NCI-H345 (cell line): ENCODE measurements around the gene PGRMC2.
A peak's percentile ranks its signal among the peaks of the same experiment; 100 is the strongest.

Experiments
- DNase-seq: peaks from one replicate; lab custom pipeline; 2025; lab: John Stamatoyannopoulos, UW

The PGRMC2 gene, protein sequence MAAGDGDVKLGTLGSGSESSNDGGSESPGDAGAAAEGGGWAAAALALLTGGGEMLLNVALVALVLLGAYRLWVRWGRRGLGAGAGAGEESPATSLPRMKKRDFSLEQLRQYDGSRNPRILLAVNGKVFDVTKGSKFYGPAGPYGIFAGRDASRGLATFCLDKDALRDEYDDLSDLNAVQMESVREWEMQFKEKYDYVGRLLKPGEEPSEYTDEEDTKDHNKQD

DNA sequence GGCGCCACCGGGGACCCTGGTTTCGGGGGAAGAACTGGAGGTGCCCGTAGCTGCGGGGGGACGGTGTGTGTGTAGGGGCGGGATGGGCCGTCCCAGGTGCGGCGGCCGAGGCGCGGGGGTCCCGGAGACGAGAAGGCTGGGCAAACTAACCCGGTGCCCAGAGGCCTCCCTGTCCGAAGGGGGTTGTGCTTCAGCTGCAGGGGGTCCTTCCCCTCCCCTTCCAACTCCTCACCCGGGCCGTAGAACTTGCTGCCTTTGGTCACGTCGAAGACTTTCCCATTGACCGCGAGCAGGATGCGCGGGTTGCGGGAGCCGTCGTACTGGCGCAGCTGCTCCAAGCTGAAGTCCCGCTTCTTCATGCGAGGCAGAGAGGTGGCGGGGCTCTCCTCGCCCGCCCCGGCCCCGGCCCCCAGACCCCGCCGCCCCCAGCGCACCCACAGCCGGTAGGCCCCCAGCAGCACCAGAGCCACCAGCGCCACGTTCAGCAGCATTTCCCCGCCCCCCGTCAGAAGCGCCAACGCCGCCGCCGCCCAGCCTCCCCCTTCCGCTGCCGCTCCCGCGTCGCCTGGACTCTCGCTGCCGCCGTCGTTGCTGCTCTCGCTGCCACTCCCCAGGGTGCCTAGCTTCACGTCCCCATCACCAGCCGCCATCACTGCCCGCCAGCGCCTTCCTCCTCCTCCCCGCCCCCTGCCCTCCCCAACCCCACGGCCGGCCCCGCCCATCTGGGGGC lies at the start of gene PGRMC2:
TSS of gene PGRMC2 (minus strand) at position 673 of the 730 bp plus-strand sequence. CDS start at position 650, 23 bp downstream.
- peak; percentile 21 for DNase-seq

DNA sequence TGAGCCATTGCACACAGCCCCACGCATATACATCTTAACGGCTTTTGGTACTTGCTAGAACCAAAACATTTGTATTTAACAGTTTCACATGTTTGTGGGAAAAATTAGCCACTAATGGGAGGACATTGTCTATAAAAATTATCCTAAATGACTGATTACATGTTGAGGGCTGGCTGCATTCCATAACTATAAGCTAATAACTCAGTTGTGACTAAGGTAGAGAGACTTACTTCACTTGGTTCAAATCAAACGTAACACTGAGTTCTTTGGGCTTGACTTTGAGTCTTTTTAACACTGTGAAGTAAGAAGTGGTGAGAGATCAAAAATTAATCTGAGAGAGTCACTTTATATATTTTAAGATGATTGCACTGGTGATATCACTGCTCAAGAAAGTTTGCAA lies 47.9 kb upstream of the PGRMC2 start:
- no peak for DNase-seq

DNA sequence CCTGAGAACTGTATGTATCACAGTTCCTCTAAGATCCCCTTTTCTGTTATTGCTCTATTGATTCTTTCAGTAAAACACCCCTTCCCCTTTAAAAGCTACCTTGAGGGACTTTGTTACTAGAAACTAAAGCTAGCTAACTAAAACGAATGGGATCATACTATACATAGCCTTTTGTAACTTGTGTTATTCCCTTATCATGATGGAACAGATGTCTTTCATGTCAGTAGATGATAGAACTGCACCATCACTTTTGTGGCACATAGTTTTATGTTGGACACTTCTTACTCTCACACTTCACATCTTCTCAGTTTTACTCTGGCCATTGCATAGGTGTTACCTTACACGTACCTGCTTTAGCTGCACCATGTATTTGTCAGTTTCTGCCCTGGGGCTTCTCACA lies 46.6 kb upstream of the PGRMC2 start:
- no peak for DNase-seq

DNA sequence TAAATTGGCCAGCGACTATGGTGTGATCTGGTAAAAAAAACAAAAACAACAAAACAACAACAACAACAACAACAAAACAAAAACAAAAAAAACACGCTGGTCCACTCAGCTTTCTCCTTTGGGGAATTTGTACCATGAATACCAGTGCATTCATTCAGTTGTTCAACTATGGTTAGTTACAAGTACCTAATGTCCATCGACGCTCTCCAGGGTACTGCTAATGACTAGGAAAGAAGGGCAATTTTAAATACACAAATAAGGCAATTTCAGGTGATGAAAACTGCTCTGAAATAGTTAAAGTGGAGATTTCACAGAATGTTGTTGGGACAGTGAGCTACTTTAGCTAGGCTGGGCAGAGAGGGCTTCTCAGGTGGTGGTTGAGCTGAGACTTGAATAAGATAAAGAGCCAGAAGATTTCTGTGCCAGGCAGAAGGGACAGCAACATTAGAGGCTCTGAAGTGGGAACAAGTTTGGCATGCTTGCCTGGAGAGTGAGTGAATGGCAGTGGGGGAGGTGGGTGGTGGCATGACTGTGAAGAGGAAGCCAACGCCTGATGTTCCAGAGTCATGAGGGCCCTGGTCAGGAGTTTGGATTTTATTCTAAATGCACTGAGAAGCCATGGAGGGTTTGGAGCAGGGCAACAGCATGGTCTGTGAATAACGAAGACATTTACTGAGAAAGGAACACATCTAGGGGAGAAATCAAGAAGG lies 45.9 kb upstream of the PGRMC2 start:
- DNase-seq, result no peak

DNA sequence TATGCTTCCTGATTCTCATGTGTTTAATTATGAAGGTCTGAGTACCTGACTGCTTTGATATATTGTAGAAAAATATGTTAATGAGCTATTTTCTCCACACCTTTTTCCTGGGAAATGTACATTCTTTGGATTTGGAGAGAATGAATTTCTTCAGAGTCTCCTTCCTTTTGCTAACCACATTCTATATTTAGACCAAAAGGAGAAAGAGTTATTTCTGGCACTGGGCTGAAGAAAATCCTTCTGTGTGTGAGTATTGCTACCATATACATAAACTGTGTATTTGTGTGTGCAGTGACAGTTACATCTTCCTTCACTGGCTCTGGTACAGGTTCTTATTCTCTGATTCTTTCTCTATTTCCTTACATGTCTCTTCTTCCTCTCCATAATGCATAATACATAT lies 44.5 kb upstream of the PGRMC2 start:
- DNase-seq, result no peak

DNA sequence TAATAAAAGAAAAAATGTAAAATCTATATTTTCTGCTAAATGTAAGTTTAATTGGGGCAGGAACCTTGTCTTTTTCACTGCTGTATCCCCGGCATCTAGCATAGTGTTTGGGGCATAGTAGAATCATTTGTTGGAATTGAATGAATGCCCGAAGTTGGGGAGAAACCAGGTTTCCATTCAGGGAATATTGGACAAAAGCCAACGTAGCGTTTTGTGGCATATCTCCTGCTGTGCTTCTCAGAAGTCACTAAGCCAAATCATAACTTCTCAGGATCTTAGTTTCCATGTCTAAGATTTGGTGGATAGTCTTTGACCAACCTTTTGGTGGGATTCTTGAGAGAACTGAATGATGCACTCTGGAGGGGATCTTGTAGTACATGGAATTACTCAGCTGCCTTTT lies 42.0 kb upstream of the PGRMC2 start:
- no peak for DNase-seq

DNA sequence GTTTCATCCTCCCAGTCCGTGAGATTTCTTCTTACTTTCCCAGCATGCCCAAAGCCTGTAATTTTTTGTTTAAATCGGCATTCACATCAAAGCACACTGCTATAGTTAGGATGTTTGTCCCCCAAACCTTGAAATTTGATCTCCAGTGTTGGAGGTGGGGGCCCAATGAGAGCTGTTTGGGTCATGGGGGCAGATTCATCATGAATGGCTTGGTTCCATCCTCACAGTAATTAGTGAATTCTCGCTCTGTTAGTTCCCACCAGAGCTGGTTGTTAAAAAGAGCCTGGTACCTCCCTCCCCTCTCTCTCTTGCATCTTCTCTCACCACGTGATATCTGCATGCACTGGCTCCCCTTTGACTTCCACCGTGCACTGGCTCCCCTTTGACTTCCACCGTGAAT lies 40.5 kb upstream of the PGRMC2 start:
- DNase-seq, result no peak

DNA sequence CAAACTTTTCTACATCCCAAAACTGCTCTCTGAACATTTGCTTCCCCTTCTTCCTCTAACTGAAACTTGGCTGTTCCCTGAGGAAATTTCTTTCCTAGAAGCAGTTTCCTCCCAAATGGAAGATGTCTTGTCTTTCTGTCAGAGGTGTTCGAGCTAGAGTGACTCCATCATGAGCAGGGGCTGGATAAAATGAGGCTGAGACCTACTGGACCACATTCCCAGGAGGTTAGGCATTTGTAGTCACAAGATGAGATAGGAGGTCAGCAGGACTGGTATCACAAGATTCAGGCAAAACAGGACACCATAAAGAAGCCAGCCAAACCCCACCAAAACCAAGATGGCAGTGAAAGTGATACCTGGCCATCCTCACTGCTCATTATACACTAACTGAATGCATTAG lies 35.8 kb upstream of the PGRMC2 start:
- DNase-seq, result no peak

DNA sequence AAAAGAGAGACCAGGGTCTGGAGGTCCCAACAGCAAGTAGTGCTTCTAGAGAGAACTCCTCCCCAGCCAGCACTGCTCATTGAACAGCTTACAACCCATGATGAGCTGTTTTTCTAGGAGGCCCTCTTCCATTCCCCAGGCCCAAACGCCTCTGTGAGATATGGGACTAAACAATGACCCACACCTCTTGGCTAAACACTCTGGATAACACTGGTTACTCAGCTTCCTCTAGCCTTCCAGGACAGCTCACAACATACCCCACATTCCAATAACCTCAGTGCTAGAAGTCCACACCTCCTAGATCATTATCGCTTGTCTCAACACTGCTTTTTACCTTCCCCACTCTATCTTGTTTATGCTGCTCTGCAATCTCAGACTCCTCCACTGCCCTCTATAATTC lies 35.4 kb upstream of the PGRMC2 start:
- DNase-seq, result no peak

DNA sequence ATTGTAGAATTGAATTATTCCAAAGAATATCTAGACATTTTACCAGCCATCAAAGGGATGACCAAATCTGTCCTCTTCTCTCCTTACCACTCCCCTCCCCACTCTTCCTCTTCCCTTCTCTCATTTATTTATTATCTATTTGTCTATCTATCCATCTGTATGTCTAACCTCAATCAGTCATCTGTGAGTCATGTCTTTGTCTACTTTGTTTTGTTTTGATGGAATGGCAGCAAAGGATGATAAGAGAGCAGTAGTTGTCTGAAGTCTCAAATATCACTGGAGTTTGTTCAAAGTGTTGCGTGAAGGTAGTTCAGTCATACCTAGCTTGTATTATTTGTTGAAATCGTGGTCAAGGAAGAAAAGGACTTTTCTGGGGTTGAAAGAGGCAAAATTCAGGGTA lies 34.7 kb upstream of the PGRMC2 start:
- DNase-seq, result no peak

DNA sequence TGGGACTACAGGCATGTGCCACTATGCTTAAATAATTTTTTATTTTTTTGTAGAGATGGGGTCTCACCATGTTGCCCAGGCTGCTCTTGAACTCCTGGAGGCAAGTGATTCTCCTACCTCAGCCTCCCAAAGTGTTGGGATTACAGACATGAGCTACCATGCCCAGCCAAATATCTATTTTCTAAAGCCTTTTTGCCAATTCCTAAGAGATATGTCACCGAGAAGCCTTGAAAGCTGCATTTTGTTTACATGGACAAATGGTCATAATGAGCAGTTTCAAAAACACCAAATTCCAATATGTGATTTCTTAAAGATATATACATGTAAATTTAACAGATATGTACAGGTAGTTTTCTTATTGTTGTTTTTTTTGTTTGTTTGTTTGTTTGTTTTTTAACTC lies 33.0 kb upstream of the PGRMC2 start:
- DNase-seq, result no peak

DNA sequence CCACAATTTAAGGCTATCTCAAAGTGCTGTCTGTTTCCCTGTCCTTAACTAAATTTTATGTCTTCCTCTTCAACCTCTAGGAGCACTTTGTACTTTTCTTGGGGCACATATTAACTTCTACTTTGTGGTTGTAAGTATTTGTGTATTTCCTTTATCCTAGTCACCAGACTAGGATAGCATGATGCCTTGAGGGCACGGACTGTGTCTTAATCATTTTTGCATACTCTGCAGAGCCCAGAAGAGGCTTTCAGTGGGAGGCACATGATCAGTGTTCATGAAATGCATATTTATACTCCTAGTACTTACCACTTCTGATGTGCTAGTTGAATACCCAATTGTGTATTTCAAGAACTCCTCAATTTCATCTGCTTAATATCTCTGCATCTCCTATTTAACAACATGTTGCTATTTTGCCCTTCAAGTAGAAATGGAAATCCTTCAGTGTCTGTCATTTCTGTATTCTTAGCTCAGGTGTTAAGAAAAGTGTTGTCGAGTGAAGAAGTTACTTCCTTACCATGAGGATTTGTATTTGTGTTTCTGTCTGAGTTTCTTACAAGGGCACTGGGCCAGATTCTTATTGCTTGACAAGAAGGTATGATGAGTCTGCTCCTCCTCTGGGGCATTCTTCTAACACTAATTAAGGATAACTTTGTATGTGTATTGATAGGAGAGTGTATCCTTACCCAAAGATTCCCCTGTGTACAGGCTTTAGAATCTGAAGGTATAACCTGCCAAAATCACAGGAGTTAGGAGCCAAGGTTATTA lies 28.3 kb upstream of the PGRMC2 start:
- DNase-seq, result no peak

DNA sequence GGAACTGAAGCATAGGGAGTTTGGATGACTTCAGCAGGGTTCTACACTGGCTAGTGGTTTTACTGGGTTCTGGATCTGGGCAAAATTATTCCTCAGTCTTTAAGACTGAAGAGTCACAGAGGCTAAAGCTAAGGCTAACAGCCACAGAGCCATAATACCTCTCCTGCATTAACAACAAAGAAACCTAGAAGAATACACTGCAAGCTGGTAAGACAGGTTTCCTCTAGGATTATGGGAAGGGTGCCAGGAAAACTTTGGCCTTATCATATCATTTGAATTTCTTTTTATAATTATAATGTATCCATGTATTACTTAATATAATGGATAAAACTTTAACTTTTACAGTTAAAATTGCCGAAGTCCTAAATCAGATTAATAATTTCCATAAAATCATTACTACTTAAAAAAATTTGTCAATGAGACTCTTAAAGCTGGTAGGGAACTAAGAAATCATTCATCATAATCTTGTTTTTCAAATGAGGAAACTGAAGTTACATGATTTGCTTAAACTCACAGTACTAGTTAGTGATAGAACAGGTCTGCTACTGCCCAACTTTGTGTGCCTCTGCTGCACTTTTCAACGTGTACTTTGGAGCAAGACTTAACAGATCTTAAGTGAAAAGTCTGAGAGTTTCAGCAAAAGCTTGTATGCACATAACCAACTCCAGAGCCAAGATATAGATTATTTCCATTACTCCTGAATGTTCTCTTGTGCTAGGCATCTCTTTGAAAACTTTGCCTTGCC lies 24.2 kb upstream of the PGRMC2 start:
- DNase-seq, result no peak

DNA sequence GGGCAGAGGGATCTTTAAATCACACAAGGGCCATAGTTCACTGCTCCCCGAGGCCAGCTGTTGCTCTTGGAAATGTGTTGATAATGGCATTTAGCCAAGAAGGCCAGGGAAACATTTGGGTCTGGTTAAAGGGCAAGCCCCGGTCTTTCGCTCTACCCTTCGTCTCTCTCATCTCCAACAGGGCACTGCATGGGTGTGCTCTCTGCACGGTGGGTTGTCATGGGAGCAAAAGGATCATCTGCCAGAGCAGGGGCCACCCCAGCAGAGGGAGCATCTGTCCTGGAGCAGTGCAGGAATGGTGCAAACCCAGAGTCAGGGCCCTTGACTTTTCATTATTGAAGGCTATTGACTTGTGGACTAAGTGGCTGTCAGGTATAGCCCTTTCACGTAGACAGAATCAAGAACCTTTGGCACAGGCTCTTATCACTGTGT lies 22.7 kb upstream of the PGRMC2 start:
- DNase-seq, result no peak

DNA sequence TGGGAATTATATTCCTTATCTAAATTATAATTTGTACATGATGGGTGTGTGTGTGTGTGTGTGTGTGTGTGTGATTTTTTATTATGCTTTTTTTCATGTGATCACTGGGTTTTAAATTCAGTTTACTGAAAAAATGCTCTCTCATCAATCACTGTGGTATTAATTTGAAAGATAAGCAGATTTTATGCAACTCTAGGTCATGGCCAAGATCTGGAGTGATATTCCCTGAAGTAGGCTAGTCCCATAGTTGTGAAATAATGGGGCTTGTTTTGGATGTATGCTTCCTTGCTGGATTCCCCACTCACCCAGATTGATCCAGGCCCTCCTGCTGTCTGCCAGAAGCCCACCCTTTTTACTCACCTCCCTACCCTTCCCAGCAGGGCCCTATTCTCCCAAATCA lies 22.0 kb upstream of the PGRMC2 start:
- DNase-seq, result no peak

DNA sequence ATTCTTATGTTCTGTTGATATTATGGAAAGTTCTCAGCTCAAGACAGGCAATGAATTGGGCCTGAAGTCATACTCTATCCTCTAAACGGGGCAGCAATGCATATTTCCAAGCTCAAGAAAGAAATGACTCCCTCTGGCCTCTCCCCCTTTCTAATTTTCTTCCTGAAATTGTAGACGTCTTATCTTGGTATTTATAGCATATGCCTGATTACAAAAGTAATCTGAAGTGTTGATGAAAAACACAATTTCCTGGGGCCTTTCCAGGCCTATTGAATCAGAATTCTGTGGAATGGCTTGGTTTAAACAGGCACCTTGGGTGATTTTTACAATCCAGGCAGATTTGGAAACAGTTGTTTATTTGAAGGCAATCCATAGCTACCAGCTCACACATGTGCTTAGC lies 21.4 kb upstream of the PGRMC2 start:
- DNase-seq, result no peak

DNA sequence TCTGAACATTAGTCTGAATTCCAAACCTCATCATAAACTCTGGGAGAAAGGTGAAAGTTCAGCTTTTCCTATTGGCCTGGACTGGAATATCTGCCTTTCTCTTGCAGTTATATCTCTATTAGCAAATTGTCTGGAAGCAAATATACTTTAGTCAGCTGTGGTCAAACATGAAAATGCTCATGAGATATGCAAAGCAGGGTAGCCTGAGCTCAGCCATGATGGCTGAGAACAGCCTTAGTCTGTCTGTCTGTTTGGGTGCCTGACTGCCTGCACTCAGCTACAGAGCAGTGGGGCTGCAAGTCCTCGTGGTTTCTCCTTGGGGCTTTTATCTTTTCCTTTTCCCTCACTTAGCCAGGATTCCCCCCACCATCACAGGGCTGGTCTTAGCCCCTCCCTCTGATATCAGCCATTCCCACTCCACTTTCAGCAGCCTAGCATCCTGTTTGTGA lies 19.5 kb upstream of the PGRMC2 start:
- no peak for DNase-seq

DNA sequence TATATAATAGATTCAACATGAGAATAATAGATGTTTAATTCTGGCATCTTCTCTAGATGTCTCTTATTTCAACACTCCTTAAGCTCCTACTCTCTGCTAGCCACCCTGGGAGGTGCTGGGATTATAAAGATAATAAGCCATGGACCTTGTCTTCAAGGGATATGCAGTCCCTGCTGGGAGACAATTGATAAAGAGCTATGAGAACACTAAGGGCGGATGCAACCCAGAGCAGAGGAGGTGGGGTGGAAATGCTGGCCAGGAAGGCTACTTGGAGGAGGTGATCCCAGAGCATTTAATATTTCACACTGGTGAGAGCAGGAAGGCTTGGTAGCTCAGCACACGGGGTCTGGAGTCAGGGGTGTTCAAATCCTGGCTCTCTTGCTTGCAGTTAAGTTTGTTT lies 18.3 kb upstream of the PGRMC2 start:
- no peak for DNase-seq

DNA sequence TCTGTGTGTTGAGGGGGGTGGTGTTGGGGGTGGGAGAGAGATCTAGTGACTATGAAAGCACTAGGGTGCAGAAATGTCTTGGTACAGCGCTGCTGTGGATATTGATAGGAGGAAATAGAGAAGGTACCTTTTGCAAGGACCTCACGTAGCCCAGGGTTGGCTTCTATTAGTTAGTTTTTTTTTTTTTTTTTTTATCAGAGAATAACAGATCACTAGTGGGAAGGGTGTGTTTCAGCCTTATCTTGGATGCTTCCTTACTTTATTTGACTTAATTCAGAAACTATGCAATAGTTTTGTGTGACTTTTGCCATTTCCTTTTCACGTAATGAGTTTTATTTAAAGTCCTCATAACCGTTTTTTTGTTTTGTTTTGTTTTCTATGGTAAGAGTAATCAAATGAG lies 16.4 kb upstream of the PGRMC2 start:
- no peak for DNase-seq

DNA sequence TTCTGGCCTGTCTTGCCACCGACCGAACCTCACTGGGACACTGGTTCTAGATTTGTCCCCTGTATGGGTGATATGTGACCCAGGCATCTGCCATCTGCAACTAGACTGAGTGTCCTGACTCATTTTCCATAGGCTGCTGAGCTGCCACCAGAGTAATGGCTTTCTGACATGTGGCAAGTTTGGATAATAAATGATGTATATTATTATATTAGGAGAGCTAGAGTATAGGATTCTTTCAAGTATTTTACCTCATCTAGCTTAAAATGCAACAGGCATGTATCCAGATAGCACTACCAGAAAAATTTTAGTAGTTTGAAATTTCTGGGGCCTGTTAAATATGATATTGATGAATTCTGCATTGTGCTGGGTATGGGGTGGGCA lies 15.8 kb upstream of the PGRMC2 start:
- DNase-seq, result no peak

DNA sequence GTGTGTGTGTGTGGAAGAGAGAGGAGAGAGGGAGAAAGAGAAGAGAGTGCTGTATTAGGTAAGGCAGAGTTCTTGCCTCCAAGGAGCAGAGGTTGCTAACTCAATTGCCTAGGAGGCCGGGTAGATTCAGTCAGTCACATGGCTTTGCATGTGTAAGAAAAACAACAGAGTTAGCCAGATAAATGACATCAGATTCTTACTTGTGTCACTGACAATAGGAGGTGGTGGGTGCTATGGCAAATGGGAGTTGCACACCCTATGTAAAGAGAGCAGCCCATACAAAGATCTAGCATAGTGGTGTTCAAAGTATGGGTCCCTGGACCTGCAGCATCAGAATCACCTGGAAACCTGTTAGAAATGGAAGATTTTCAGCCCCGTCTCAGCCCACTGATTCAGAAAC lies 14.4 kb upstream of the PGRMC2 start:
- no peak for DNase-seq

DNA sequence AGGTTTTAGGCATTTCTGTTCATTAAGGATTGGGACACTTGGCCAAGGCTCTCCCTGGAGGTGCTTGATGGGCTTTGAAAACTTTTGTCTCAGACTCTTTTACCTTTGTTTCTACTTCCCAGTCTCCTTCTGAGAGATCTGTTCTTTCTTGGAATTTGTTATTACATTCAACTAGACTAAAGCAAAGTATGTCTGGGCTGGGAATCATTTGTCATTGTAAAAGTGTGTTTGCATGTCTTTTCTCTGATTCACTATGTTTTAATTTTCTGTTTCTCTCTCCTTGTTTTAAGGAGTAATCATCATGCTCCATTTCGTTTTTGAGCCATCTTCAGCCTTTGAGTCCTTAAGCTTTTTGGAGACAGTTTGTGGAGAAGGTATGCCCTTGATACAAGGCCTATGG lies 12.2 kb upstream of the PGRMC2 start:
- DNase-seq, result no peak
